GM18907 (cell line): ENCODE results near the gene USH2A.

Source experiments
- ATAC-seq: cut with Tn5 transposase; IDR thresholded peaks from one replicate; pipeline ENCODE4 v1.9.1; 2021; ENCODE audit warnings: mild to moderate bottlenecking, moderate library complexity; ENCODE audit not compliant: unreplicated experiment

USH2A gene

GRCh38 chr1:215883004-215883403, 540.2 kb downstream of the USH2A start:
- ATAC-seq, result no peak

GRCh38 chr1:215878843-215879242, 544.4 kb downstream of the USH2A start:
- no peak for ATAC-seq

GRCh38 chr1:215878128-215878527, 545.1 kb downstream of the USH2A start:
- ATAC-seq, result no peak

GRCh38 chr1:215877452-215877951, 545.7 kb downstream of the USH2A start:
- ATAC-seq, result no peak

- no peak for ATAC-seq
Measured at GRCh38 chr1:215875712-215876111, 547.5 kb downstream of the USH2A start.

GRCh38 chr1:215875236-215875635, 548.0 kb downstream of the USH2A start:
- ATAC-seq, result no peak

- no peak for ATAC-seq
Measured at GRCh38 chr1:215872658-215873057, 550.6 kb downstream of the USH2A start.

GRCh38 chr1:215868500-215868899, 554.7 kb downstream of the USH2A start:
- no peak for ATAC-seq

- ATAC-seq, result no peak
Measured at GRCh38 chr1:215865060-215865459, 558.2 kb downstream of the USH2A start.

- peak; percentile 65 for ATAC-seq
Measured at GRCh38 chr1:215863796-215864195, 559.5 kb downstream of the USH2A start.

- no peak for ATAC-seq
Measured at GRCh38 chr1:215860833-215861232, 562.4 kb downstream of the USH2A start.

- ATAC-seq, result no peak
Measured at GRCh38 chr1:215857317-215857716, 565.9 kb downstream of the USH2A start.

GRCh38 chr1:215845234-215845891, 577.9 kb downstream of the USH2A start:
- ATAC-seq, result no peak

- ATAC-seq, result no peak
Measured at GRCh38 chr1:215844777-215845176, 578.5 kb downstream of the USH2A start.

GRCh38 chr1:215844266-215844665, 579.0 kb downstream of the USH2A start:
- no peak for ATAC-seq

GRCh38 chr1:215842905-215843304, 580.3 kb downstream of the USH2A start:
- ATAC-seq, result no peak

GRCh38 chr1:215835951-215836350, 587.3 kb downstream of the USH2A start:
- no peak for ATAC-seq

- ATAC-seq, result no peak
Measured at GRCh38 chr1:215833941-215834729, 589.1 kb downstream of the USH2A start.

GRCh38 chr1:215830226-215830810, 592.9 kb downstream of the USH2A start:
- no peak for ATAC-seq

- ATAC-seq, result no peak
Measured at GRCh38 chr1:215825056-215825455, 598.2 kb downstream of the USH2A start.

- no peak for ATAC-seq
Measured at GRCh38 chr1:215824245-215824644, 599.0 kb downstream of the USH2A start.

- no peak for ATAC-seq
Measured at GRCh38 chr1:215819114-215819513, 604.1 kb downstream of the USH2A start.
